ENCODE results near the gene LRIG1.

Gene LRIG1

DNA sequence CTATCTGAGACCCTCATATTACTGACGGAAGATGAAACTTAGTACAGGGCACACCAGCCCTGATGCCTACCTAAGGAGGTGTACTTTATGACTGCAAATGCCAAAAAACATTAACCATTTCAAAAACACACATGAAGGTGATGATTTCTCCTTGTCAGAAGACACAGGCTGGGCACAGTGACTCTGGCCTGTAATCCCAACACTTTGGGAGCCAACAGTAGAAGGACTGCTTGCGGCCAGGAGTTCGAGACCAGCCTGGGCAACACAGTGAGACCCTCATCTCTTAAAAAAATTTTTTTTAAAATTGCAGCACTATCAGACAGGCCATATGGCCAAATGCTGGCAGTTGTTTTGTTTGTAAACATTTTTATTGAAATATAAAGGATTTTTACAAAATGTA is 73.5 kb downstream of the LRIG1 start:
- Histone ChIP-seq H3K9ac (ENCODE audit: low read depth, low read length) (no peak overlapping the region), H3K27me3 (ENCODE audit: insufficient read depth, low read length, poor library complexity) (no peaks in the 10 kb centered on the region), H4K20me1 (ENCODE audit: insufficient read depth, low read length) (no peaks in the 10 kb centered on the region), H3K79me2 (ENCODE audit: insufficient read depth, low read length) (no peaks in the 10 kb centered on the region; the same call in 1 of the 2 replicates), H2AFZ (ENCODE audit: low read depth, low read length) (no peak overlapping the region), H3K27ac (ENCODE audit: low read length) (no peak overlapping the region), H3K4me3 (ENCODE audit: low read depth in 1 of 2, low read length in 2 of 2) (no peak overlapping the region), H3K4me1 (ENCODE audit: insufficient read depth, low read length) (no peaks in the 10 kb centered on the region), H3K9me3 (ENCODE audit: insufficient read depth, low read length, severe bottlenecking) (peaks cover 3% of the 10 kb centered on the region), H3K36me3 (ENCODE audit: insufficient read depth, low read length) (no peaks in the 10 kb centered on the region), H3K4me2 (ENCODE audit: insufficient read depth, low read length) (no peak overlapping the region)
- DNase-seq (no peak), ATAC-seq (ENCODE audit: insufficient read depth, low read depth) (no peak)
- no peak for TF ChIP-seq EZH2 (IDR thresholded peaks at IDR 0.05; ENCODE audit: borderline replicate concordance, low read depth, low read length, severe bottlenecking)
- TF ChIP-seq, protein P1, sequence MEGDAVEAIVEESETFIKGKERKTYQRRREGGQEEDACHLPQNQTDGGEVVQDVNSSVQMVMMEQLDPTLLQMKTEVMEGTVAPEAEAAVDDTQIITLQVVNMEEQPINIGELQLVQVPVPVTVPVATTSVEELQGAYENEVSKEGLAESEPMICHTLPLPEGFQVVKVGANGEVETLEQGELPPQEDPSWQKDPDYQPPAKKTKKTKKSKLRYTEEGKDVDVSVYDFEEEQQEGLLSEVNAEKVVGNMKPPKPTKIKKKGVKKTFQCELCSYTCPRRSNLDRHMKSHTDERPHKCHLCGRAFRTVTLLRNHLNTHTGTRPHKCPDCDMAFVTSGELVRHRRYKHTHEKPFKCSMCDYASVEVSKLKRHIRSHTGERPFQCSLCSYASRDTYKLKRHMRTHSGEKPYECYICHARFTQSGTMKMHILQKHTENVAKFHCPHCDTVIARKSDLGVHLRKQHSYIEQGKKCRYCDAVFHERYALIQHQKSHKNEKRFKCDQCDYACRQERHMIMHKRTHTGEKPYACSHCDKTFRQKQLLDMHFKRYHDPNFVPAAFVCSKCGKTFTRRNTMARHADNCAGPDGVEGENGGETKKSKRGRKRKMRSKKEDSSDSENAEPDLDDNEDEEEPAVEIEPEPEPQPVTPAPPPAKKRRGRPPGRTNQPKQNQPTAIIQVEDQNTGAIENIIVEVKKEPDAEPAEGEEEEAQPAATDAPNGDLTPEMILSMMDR (IDR thresholded peaks at IDR 0.05; ENCODE audit: borderline replicate concordance, extremely low read depth, low read length, poor library complexity, severe bottlenecking), result no peak

DNA sequence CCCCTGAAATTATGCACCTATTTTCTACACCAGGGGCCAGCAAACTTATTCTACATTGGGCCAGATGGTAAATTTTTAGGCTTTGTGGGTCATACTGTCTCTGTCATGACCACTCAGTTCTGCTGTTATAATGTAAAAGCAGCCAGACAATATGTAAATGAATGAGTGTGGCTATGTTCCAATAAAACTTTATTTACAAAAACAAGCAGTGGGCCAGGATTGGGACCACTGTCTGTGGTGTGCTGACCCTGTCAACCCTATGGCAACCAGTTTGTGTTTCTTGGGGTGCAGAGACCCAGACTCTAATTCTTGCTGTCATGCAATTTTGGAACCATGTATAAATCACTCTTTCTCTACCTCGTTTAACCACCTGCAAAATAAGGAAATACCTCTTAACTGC is 74.7 kb downstream of the LRIG1 start:
- H2AFZ ChIP-seq (ENCODE audit: low read depth, low read length), result no peak overlapping the region
- H3K4me2 ChIP-seq (ENCODE audit: insufficient read depth, low read length), result no peak overlapping the region
- TF ChIP-seq, protein P1 (IDR thresholded peaks at IDR 0.05; ENCODE audit: borderline replicate concordance, extremely low read depth, low read length, poor library complexity, severe bottlenecking), result no peak
- TF ChIP-seq EZH2 (IDR thresholded peaks at IDR 0.05; ENCODE audit: borderline replicate concordance, low read depth, low read length, severe bottlenecking), result no peak
- H3K9ac ChIP-seq (ENCODE audit: low read depth, low read length), result no peak overlapping the region
- 0 out of 2 replicates have a peak, but pooled peaks cover 6% of the 10 kb centered on the region for H3K36me3 ChIP-seq (ENCODE audit: insufficient read depth, low read length)
- H3K9me3 ChIP-seq (ENCODE audit: insufficient read depth, low read length, severe bottlenecking), result peaks cover 12% of the 10 kb centered on the region
- no peaks in the 10 kb centered on the region for H3K27me3 ChIP-seq (ENCODE audit: insufficient read depth, low read length, poor library complexity)
- ATAC-seq (ENCODE audit: insufficient read depth, low read depth) (no peak), DNase-seq (no peak)
- H3K27ac ChIP-seq (ENCODE audit: low read length), result no peak overlapping the region
- H4K20me1 ChIP-seq (ENCODE audit: insufficient read depth, low read length), result no peaks in the 10 kb centered on the region
- H3K4me3 ChIP-seq (ENCODE audit: low read depth in 1 of 2, low read length in 2 of 2), result no peak overlapping the region
- H3K4me1 ChIP-seq (ENCODE audit: insufficient read depth, low read length), result no peaks in the 10 kb centered on the region
- no peaks in the 10 kb centered on the region; the same call in 1 of the 2 replicates for H3K79me2 ChIP-seq (ENCODE audit: insufficient read depth, low read length)

DNA sequence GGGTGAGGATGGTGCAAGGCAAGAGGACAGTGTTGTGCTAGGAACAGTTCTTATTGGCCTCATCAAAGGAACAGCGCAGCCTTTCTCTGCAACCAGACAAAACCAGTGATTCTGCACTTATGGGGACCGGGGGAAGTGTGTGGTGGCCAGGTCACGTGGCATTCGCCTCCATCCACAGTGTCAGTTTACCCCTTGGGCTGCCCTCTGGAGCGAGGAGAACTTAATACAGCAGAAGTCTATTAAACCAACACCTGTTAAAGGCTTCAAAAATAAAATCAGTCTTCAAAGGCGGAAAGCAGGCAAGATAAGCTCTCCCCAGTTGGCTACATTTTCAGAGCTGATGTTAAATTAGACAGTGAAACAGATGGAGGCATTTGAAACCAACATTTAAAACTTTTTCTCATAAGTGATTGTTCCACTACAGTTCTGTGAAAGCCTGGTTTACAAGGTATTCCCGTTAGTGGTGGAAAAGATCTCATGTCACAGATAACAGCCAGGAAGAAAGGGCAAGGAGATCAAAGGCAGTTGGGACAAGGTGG is 75.2 kb downstream of the LRIG1 start:
- TF ChIP-seq EZH2 (IDR thresholded peaks at IDR 0.05; ENCODE audit: borderline replicate concordance, low read depth, low read length, severe bottlenecking), result no peak
- TF ChIP-seq, protein P1 (IDR thresholded peaks at IDR 0.05; ENCODE audit: borderline replicate concordance, extremely low read depth, low read length, poor library complexity, severe bottlenecking), result no peak
- Histone ChIP-seq H3K9me3 (ENCODE audit: insufficient read depth, low read length, severe bottlenecking) (peaks cover 13% of the 10 kb centered on the region), H3K79me2 (ENCODE audit: insufficient read depth, low read length) (no peaks in the 10 kb centered on the region), H3K4me1 (ENCODE audit: insufficient read depth, low read length) (no peaks in the 10 kb centered on the region), H3K27ac (ENCODE audit: low read length) (no peak overlapping the region), H3K36me3 (ENCODE audit: insufficient read depth, low read length) (0 out of 2 replicates have a peak, but pooled peaks cover 6% of the 10 kb centered on the region), H3K9ac (ENCODE audit: low read depth, low read length) (no peak overlapping the region), H3K4me2 (ENCODE audit: insufficient read depth, low read length) (no peak overlapping the region), H3K27me3 (ENCODE audit: insufficient read depth, low read length, poor library complexity) (no peaks in the 10 kb centered on the region), H4K20me1 (ENCODE audit: insufficient read depth, low read length) (no peaks in the 10 kb centered on the region), H2AFZ (ENCODE audit: low read depth, low read length) (no peak overlapping the region), H3K4me3 (ENCODE audit: low read depth in 1 of 2, low read length in 2 of 2) (no peak overlapping the region)
- DNase-seq (no peak), ATAC-seq (ENCODE audit: insufficient read depth, low read depth) (no peak)
